Upper lobe of right lung (tissue), 1 donor: ENCODE measurements around the gene P2RX7. TPM values are rescaled to one million over a fixed set of nuclear protein-coding genes. Genes with fewer than 3 reads are reported as not detected.

Source experiments
- ATAC-seq: fragments of 200-7000 bp; cut with Tn5 transposase; one replicate; pipeline ENCODE4 v1.9.1; 2020; ENCODE audit warnings: mild to moderate bottlenecking, moderate library complexity
- DNase-seq: peaks from one replicate; pipeline ENCODE4 v3.0.0-alpha.2; 2020
- H3K27ac ChIP-seq: fragments of 200-600 bp; one replicate; pipeline ENCODE4 v1.8.0; 2022
- H3K27me3 ChIP-seq: fragments of 200-600 bp; one replicate; pipeline ENCODE4 v1.8.0; 2022; ENCODE audit warnings: mild to moderate bottlenecking
- H3K36me3 ChIP-seq: fragments of 200-600 bp; one replicate; pipeline ENCODE4 v1.8.0; 2022
- H3K4me1 ChIP-seq: fragments of 200-600 bp; one replicate; pipeline ENCODE4 v1.8.0; 2022
- H3K4me3 ChIP-seq: fragments of 200-600 bp; one replicate; pipeline ENCODE4 v1.8.0; 2022; ENCODE audit warnings: mild to moderate bottlenecking
- H3K9me3 ChIP-seq: fragments of 200-600 bp; one replicate; pipeline ENCODE4 v1.8.0; 2022
- CTCF ChIP-seq: fragments of 200-600 bp; IDR thresholded peaks from one replicate; pipeline ENCODE4 v1.8.0; 2022; ENCODE audit warnings: antibody characterized with exemption
- intact Hi-C: fragments of 100-400 bp; cut with DNase I; formaldehyde crosslinking; loops from one replicate; pipeline ENCODE4 v1.11.0; 2022
- long read RNA-seq: library from polyadenylated mRNA; unstranded; transcript quantifications from one replicate; pipeline ENCODE4 v2.0.0, GENCODE V29; 2021
- total RNA-seq: library from RNA; stranded (reverse); fragmentation: NEBNext Ultra II Directional; extraction: Animal tissue kit (Norgen Biotek cat#: 25700); gene quantifications from one replicate; pipeline ENCODE4 v1.2.1, GENCODE V29; 2021
- donor health status: DM: no; HTN: yes; CAD: no; lungs with severe emphysema.

The P2RX7 gene
- 20.1 TPM for total RNA-seq
- long read RNA-seq, full-length matches to known transcripts: 8 of 19 reads
- long read RNA-seq, partial matches to known transcripts: 9 of 19 reads
- long read RNA-seq, other reads (novel, unspliced or antisense): 2 of 19 reads

GRCh38 chr12:121132601-121133481 is at the start of gene P2RX7:
Gene P2RX7, plus strand, starts transcription at chr12:121132876. Its CDS starts 95 bp downstream, at chr12:121132971.
- H3K27ac ChIP-seq: peak within 1 kb of the TSS; percentile 38
- no peaks in the 10 kb centered on the region for H3K36me3 ChIP-seq
- no peaks in the 10 kb centered on the region for H3K27me3 ChIP-seq
- ATAC-seq (peak; percentile 79), DNase-seq (peak; percentile 87)
- no peaks in the 10 kb centered on the region for H3K9me3 ChIP-seq
- intact Hi-C loops: no loop called here
- H3K4me1 ChIP-seq: peaks cover 31% of the 10 kb centered on the region
- H3K4me3 ChIP-seq: peak within 1 kb of the TSS; percentile 48
- TF ChIP-seq CTCF: no peak

GRCh38 chr12:121084229-121084628 is 48.4 kb upstream of the P2RX7 start:
- DNase-seq (no peak), ATAC-seq (no peak)
- no peaks in the 10 kb centered on the region for H3K36me3 ChIP-seq
- no peak for TF ChIP-seq CTCF
- H3K27me3 ChIP-seq: no peaks in the 10 kb centered on the region
- no peaks in the 10 kb centered on the region for H3K4me1 ChIP-seq
- H3K9me3 ChIP-seq: no peaks in the 10 kb centered on the region
- intact Hi-C loops: no loop called here
- H3K27ac ChIP-seq: no peak overlapping the region
- no peak overlapping the region for H3K4me3 ChIP-seq

- Histone ChIP-seq H3K4me1 (no peaks in the 10 kb centered on the region), H3K27me3 (no peaks in the 10 kb centered on the region), H3K4me3 (no peak overlapping the region), H3K9me3 (no peaks in the 10 kb centered on the region), H3K36me3 (no peaks in the 10 kb centered on the region), H3K27ac (no peak overlapping the region)
- no peak for TF ChIP-seq CTCF
- ATAC-seq: no peak
- no peak for DNase-seq
- intact Hi-C loops: no loop called here
Measured at GRCh38 chr12:121085069-121085468, 47.6 kb upstream of the P2RX7 start.

GRCh38 chr12:121085506-121086353 is 46.9 kb upstream of the P2RX7 start:
- Histone ChIP-seq H3K4me1 (no peaks in the 10 kb centered on the region), H3K27ac (no peak overlapping the region), H3K9me3 (no peaks in the 10 kb centered on the region), H3K4me3 (no peak overlapping the region), H3K27me3 (no peaks in the 10 kb centered on the region), H3K36me3 (no peaks in the 10 kb centered on the region)
- no peak for DNase-seq
- ATAC-seq: no peak
- intact Hi-C loops: no loop called here
- TF ChIP-seq CTCF: no peak

- no peaks in the 10 kb centered on the region for H3K4me1 ChIP-seq
- no peaks in the 10 kb centered on the region for H3K36me3 ChIP-seq
- ATAC-seq (no peak), DNase-seq (no peak)
- no peaks in the 10 kb centered on the region for H3K27me3 ChIP-seq
- no peak overlapping the region for H3K27ac ChIP-seq
- no peaks in the 10 kb centered on the region for H3K9me3 ChIP-seq
- no peak overlapping the region for H3K4me3 ChIP-seq
- intact Hi-C loops: no loop called here
- TF ChIP-seq CTCF: no peak
Measured at GRCh38 chr12:121086781-121087295, 45.8 kb upstream of the P2RX7 start.
